ENCODE data around the gene UGT1A9. TPM values are rescaled to one million over a fixed set of nuclear protein-coding genes. Genes with fewer than 3 reads are reported as not detected.
"Not testable (repeated sequence)": the region's sequence is repeated elsewhere in the genome, so short reads cannot be mapped to it uniquely, and the experiment has no call there.

Gene UGT1A9
- total and polyA plus RNA-seq, 7 experiments from 2014 or later, result not detected

GRCh38 chr2:233745073-233745755 is 73.5 kb downstream of the UGT1A9 start:
- Histone ChIP-seq H3K36me3 (ENCODE audit: control insufficient read depth in 2 of 3, insufficient read depth in 3 of 3, low read length in 3 of 3) (no peaks in the 10 kb centered on the region), H3K9me3 (ENCODE audit: control insufficient read depth in 2 of 3, low read length in 3 of 3) (no peaks in the 10 kb centered on the region), H3K4me3 (ENCODE audit: low read length) (no peak overlapping the region), H3K4me1 (ENCODE audit: control insufficient read depth in 2 of 2, insufficient read depth in 2 of 2, low read length in 2 of 2) (no peaks in the 10 kb centered on the region), H3K27me3 (ENCODE audit: control insufficient read depth in 2 of 2, insufficient read depth in 2 of 2, low read length in 2 of 2) (no peaks in the 10 kb centered on the region), H3K27ac (ENCODE audit: low read depth, low read length) (no peak overlapping the region)
- ATAC-seq (no peak), DNase-seq (no peak)
- Mint-ChIP-seq H3K4me3 (no peak overlapping the region), H3K9me3 (peaks cover 0 to 7% (median 4%) of the 10 kb centered on the region in 11 donors), H3K36me3 (peaks cover 0 to 5% (median 0%) of the 10 kb centered on the region in 5 donors), H3K4me1 (no peaks in the 10 kb centered on the region), H3K27me3 (peaks cover 6 to 39% (median 25%) of the 10 kb centered on the region in 5 donors), H3K27ac (no peak overlapping the region)
- intact Hi-C loops (cut with micrococcal nuclease), result no loop called here
- ChIA-PET CTCF (no interaction called here), POLR2A (no interaction called here)

DNA sequence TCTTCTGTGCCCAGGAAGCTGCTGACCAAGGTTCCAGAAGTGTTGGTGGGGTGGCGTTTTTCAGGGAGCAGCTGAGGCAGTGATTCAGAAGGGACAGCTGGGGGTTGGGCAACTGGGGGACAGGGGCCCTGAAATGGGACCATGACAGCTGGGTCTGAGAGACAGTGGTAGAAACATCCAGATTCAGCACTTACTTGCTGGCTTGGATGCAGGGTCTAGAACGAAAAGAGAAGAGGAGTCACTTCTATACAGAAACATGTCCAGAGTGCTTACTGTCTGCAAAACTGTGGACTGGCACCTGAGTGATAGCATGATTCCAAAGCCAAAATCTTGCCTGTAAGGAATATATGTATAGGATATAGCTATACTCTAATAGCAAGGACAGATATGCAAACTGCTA is 74.1 kb downstream of the UGT1A9 start:
- H3K27ac ChIP-seq (ENCODE audit: low read depth, low read length); intact Hi-C loops (cut with micrococcal nuclease); H3K9me3 ChIP-seq (ENCODE audit: control insufficient read depth in 2 of 3, low read length in 3 of 3); CTCF ChIA-PET; ATAC-seq; DNase-seq; POLR2A ChIA-PET; H3K36me3 ChIP-seq (ENCODE audit: control insufficient read depth in 2 of 3, insufficient read depth in 3 of 3, low read length in 3 of 3); H3K4me1 ChIP-seq (ENCODE audit: control insufficient read depth in 2 of 2, insufficient read depth in 2 of 2, low read length in 2 of 2); H3K27me3 ChIP-seq (ENCODE audit: control insufficient read depth in 2 of 2, insufficient read depth in 2 of 2, low read length in 2 of 2); H3K36me3 Mint-ChIP-seq; H3K4me3 Mint-ChIP-seq; H3K4me1 Mint-ChIP-seq; H3K27ac Mint-ChIP-seq; H3K4me3 ChIP-seq (ENCODE audit: low read length): not testable (repeated sequence)
- Mint-ChIP-seq H3K27me3 (peaks cover 4 to 39% (median 24%) of the 10 kb centered on the region in 5 donors), H3K9me3 (peaks cover 0 to 12% (median 5%) of the 10 kb centered on the region in 11 donors)

GRCh38 chr2:233746475-233747282 is 75.0 kb downstream of the UGT1A9 start:
- DNase-seq (no peak), ATAC-seq (no peak)
- Histone ChIP-seq H3K36me3 (ENCODE audit: control insufficient read depth in 2 of 3, insufficient read depth in 3 of 3, low read length in 3 of 3) (no peaks in the 10 kb centered on the region), H3K4me3 (ENCODE audit: low read length) (no peak overlapping the region), H3K27ac (ENCODE audit: low read depth, low read length) (no peak overlapping the region), H3K4me1 (ENCODE audit: control insufficient read depth in 2 of 2, insufficient read depth in 2 of 2, low read length in 2 of 2) (no peaks in the 10 kb centered on the region), H3K9me3 (ENCODE audit: control insufficient read depth in 2 of 3, low read length in 3 of 3) (peaks cover 0 to 8% (median 0%) of the 10 kb centered on the region in 3 experiments), H3K27me3 (ENCODE audit: control insufficient read depth in 2 of 2, insufficient read depth in 2 of 2, low read length in 2 of 2) (no peaks in the 10 kb centered on the region)
- intact Hi-C loops (cut with micrococcal nuclease), result no loop called here
- POLR2A ChIA-PET, result no interaction called here
- Mint-ChIP-seq H3K36me3 (peaks cover 0 to 6% (median 0%) of the 10 kb centered on the region in 5 donors), H3K27ac (no peak overlapping the region), H3K4me1 (no peaks in the 10 kb centered on the region), H3K27me3 (peaks cover 4 to 39% (median 24%) of the 10 kb centered on the region in 5 donors), H3K9me3 (peaks cover 5 to 21% (median 13%) of the 10 kb centered on the region in 11 donors), H3K4me3 (no peak overlapping the region)
- CTCF ChIA-PET, result no interaction called here

GRCh38 chr2:233747283-233747544 is 75.5 kb downstream of the UGT1A9 start:
- CTCF ChIA-PET, result no interaction called here
- Mint-ChIP-seq H3K9me3 (peaks cover 8 to 26% (median 13%) of the 10 kb centered on the region in 11 donors), H3K36me3 (peaks cover 0 to 6% (median 0%) of the 10 kb centered on the region in 5 donors), H3K27me3 (peaks cover 4 to 39% (median 24%) of the 10 kb centered on the region in 5 donors), H3K4me3 (no peak overlapping the region), H3K27ac (no peak overlapping the region), H3K4me1 (no peaks in the 10 kb centered on the region)
- DNase-seq, result no peak
- ATAC-seq, result no peak
- POLR2A ChIA-PET, result no interaction called here
- Histone ChIP-seq H3K4me1 (ENCODE audit: control insufficient read depth in 2 of 2, insufficient read depth in 2 of 2, low read length in 2 of 2) (no peaks in the 10 kb centered on the region), H3K27me3 (ENCODE audit: control insufficient read depth in 2 of 2, insufficient read depth in 2 of 2, low read length in 2 of 2) (no peaks in the 10 kb centered on the region), H3K36me3 (ENCODE audit: control insufficient read depth in 2 of 3, insufficient read depth in 3 of 3, low read length in 3 of 3) (no peaks in the 10 kb centered on the region), H3K27ac (ENCODE audit: low read depth, low read length) (no peak overlapping the region), H3K9me3 (ENCODE audit: control insufficient read depth in 2 of 3, low read length in 3 of 3) (peaks cover 0 to 8% (median 0%) of the 10 kb centered on the region in 3 experiments), H3K4me3 (ENCODE audit: low read length) (no peak overlapping the region)
- intact Hi-C loops (cut with micrococcal nuclease), result no loop called here

- H3K4me3 Mint-ChIP-seq; H3K27me3 ChIP-seq (ENCODE audit: control insufficient read depth in 2 of 2, insufficient read depth in 2 of 2, low read length in 2 of 2); H3K9me3 ChIP-seq (ENCODE audit: control insufficient read depth in 2 of 3, low read length in 3 of 3); H3K36me3 ChIP-seq (ENCODE audit: control insufficient read depth in 2 of 3, insufficient read depth in 3 of 3, low read length in 3 of 3); intact Hi-C loops (cut with micrococcal nuclease); H3K4me3 ChIP-seq (ENCODE audit: low read length); DNase-seq; H3K27ac Mint-ChIP-seq; H3K36me3 Mint-ChIP-seq; H3K4me1 ChIP-seq (ENCODE audit: control insufficient read depth in 2 of 2, insufficient read depth in 2 of 2, low read length in 2 of 2); CTCF ChIA-PET; H3K4me1 Mint-ChIP-seq; H3K27ac ChIP-seq (ENCODE audit: low read depth, low read length); ATAC-seq; POLR2A ChIA-PET: not testable (repeated sequence)
- Mint-ChIP-seq H3K27me3 (peaks cover 4 to 41% (median 26%) of the 10 kb centered on the region in 5 donors), H3K9me3 (peaks cover 10 to 30% (median 15%) of the 10 kb centered on the region in 11 donors)
Observed at GRCh38 chr2:233750689-233751088, 79.0 kb downstream of the UGT1A9 start.

- H3K4me3 ChIP-seq (ENCODE audit: low read length); DNase-seq; H3K4me1 Mint-ChIP-seq; H3K27ac Mint-ChIP-seq; H3K36me3 Mint-ChIP-seq; H3K36me3 ChIP-seq (ENCODE audit: control insufficient read depth in 2 of 3, insufficient read depth in 3 of 3, low read length in 3 of 3); H3K9me3 ChIP-seq (ENCODE audit: control insufficient read depth in 2 of 3, low read length in 3 of 3); CTCF ChIA-PET; H3K4me3 Mint-ChIP-seq; POLR2A ChIA-PET; H3K4me1 ChIP-seq (ENCODE audit: control insufficient read depth in 2 of 2, insufficient read depth in 2 of 2, low read length in 2 of 2); H3K27me3 ChIP-seq (ENCODE audit: control insufficient read depth in 2 of 2, insufficient read depth in 2 of 2, low read length in 2 of 2); intact Hi-C loops (cut with micrococcal nuclease); ATAC-seq; H3K27ac ChIP-seq (ENCODE audit: low read depth, low read length): not testable (repeated sequence)
- Mint-ChIP-seq H3K27me3 (peaks cover 4 to 35% (median 26%) of the 10 kb centered on the region in 5 donors), H3K9me3 (peaks cover 10 to 30% (median 15%) of the 10 kb centered on the region in 11 donors)
Observed at GRCh38 chr2:233751212-233752009, 79.7 kb downstream of the UGT1A9 start.

All from naive thymus-derived CD4-positive, alpha-beta T cell (primary cell).